GM12878 (cell line): ENCODE measurements around the gene RPL37A. TPM values are rescaled to one million over a fixed set of nuclear protein-coding genes. Genes with fewer than 3 reads are reported as not detected.

Experiments used
- ATAC-seq: fragments of 200-7000 bp; cut with Tn5 transposase; 3 replicates; pipeline ENCODE4 v1.9.1; 2020; ENCODE audit warnings: mild to moderate bottlenecking, moderate library complexity
- BruUV-seq: library from RNA; stranded (reverse); fragments of 400-500 nt; replicated peaks from 2 replicates; lab custom pipeline; 2021; lab: Mats Ljungman, UMichigan
- CTCF ChIA-PET: fragments of 300-600 bp; sonication (Branson Sonifier 250); formaldehyde crosslinking; extraction: SDS; loops from one replicate; lab custom pipeline; 2021; ENCODE audit warnings: inconsistent platforms; lab: Yijun Ruan, JAX
- POLR2A ChIA-PET: fragments of 350-600 bp; formaldehyde crosslinking; extraction: SDS; loops from one replicate; lab custom pipeline; 2021; ENCODE audit warnings: inconsistent platforms; lab: Charles Lee
- RAD21 ChIA-PET: fragments of 300-600 bp; sonication (Branson Sonifier 250); formaldehyde crosslinking; loops from one replicate; lab custom pipeline; 2023; ENCODE audit warnings: antibody characterized with exemption; ENCODE audit not compliant: unreplicated experiment; lab: Charles Lee
- SMC1A ChIA-PET: fragments of 300-600 bp; sonication (Branson Sonifier 250); formaldehyde crosslinking; loops from one replicate; lab custom pipeline; 2023; ENCODE audit not compliant: unreplicated experiment, uncharacterized antibody; lab: Charles Lee
- DNase-seq: peaks from one replicate; pipeline ENCODE4 v3.0.0-alpha.2; 2011; ENCODE audit warnings: low read depth, low spot score
- FAIRE-seq: peaks from 3 replicates; lab custom pipeline; 2011; peaks lifted over from hg19 to GRCh38; lab: Jason Lieb, UNC
- H2AFZ ChIP-seq: 2 replicates; pipeline ENCODE4 v1.6.0; 2011; ENCODE audit warnings: low read depth, low read length, control low read depth; ENCODE audit not compliant: control insufficient read depth
- H3K27ac ChIP-seq: 2 replicates; pipeline ENCODE4 v1.5.1; 2011; ENCODE audit warnings: control low read depth; ENCODE audit not compliant: control insufficient read depth, insufficient read depth
- H3K27me3 ChIP-seq, 2 experiments: replicated peaks in 1 of 2; 2 replicates each; pipeline versions ENCODE4 v1.6.0 to v1.6.1; 2011; ENCODE audit warnings: low read length in 1 of 2; ENCODE audit not compliant: control insufficient read depth in 2 of 2, insufficient read depth in 2 of 2
- H3K36me3 ChIP-seq, 2 experiments: 2 replicates each; pipeline ENCODE4 v1.5.1; 2011; ENCODE audit warnings: low read length in 1 of 2; ENCODE audit not compliant: control insufficient read depth in 2 of 2, insufficient read depth in 2 of 2
- H3K4me1 ChIP-seq: 2 replicates; pipeline ENCODE4 v1.6.1; 2011; ENCODE audit warnings: mild to moderate bottlenecking, low read length, moderate library complexity, mixed read lengths; ENCODE audit not compliant: control insufficient read depth, insufficient read depth
- H3K4me2 ChIP-seq: 2 replicates; pipeline ENCODE4 v1.6.0; 2011; ENCODE audit warnings: control low read depth; ENCODE audit not compliant: control insufficient read depth, insufficient read depth
- H3K4me3 ChIP-seq: fragments of 200-600 bp; sonication (generic); 2 replicates; pipeline ENCODE4 v1.5.1; 2016
- H3K79me2 ChIP-seq: 2 replicates; pipeline ENCODE4 v1.6.0; 2011; ENCODE audit warnings: low read length; ENCODE audit not compliant: control insufficient read depth, insufficient read depth
- H3K9ac ChIP-seq: 2 replicates; pipeline ENCODE4 v1.8.0; 2011; ENCODE audit warnings: low read length, control low read depth, mixed read lengths; ENCODE audit not compliant: control insufficient read depth, insufficient read depth
- H3K9me3 ChIP-seq: replicated peaks from 3 replicates; pipeline ENCODE4 v1.5.1; 2011; ENCODE audit warnings: mild to moderate bottlenecking, low read length; ENCODE audit not compliant: control insufficient read depth, insufficient read depth
- H4K20me1 ChIP-seq: 2 replicates; pipeline ENCODE4 v1.6.0; 2011; ENCODE audit not compliant: control insufficient read depth, insufficient read depth
- ATF7 ChIP-seq: fragments of 450-650 bp; IDR thresholded peaks from 2 replicates; pipeline ENCODE4 v1.6.1; 2016; ENCODE audit warnings: low read depth, mild to moderate bottlenecking
- FOS ChIP-seq: IDR thresholded peaks from 3 replicates; pipeline ENCODE4 v1.6.1; 2011; ENCODE audit warnings: borderline replicate concordance; ENCODE audit not compliant: insufficient read length; ENCODE audit errors: extremely low read depth
- HDGF ChIP-seq: fragments of 450-650 bp; IDR thresholded peaks from 2 replicates; pipeline ENCODE4 v1.6.1; 2016; ENCODE audit warnings: antibody characterized with exemption
- LARP7 ChIP-seq: fragments of 450-650 bp; IDR thresholded peaks from 2 replicates; pipeline ENCODE4 v1.6.1; 2017; ENCODE audit warnings: mild to moderate bottlenecking
- MXI1 ChIP-seq: fragments of 150-350 bp; IDR thresholded peaks from 2 replicates; pipeline ENCODE4 v1.6.1; 2011; ENCODE audit warnings: low read depth, mild to moderate bottlenecking, inconsistent platforms, low read length, improper control_type of control experiment
- NFXL1 ChIP-seq: fragments of 450-650 bp; IDR thresholded peaks from 2 replicates; pipeline ENCODE4 v1.6.1; 2017; ENCODE audit warnings: antibody characterized with exemption, mild to moderate bottlenecking, borderline replicate concordance
- PAX8 ChIP-seq: fragments of 450-650 bp; IDR thresholded peaks from 2 replicates; pipeline ENCODE4 v1.6.1; 2017; ENCODE audit warnings: mild to moderate bottlenecking, moderate library complexity
- RUNX3 ChIP-seq: IDR thresholded peaks from 2 replicates; pipeline ENCODE4 v1.6.1; 2012; ENCODE audit warnings: low read length, inconsistent platforms
- SMC3 ChIP-seq: IDR thresholded peaks from 2 replicates; pipeline ENCODE4 v1.6.1; 2011; ENCODE audit warnings: low read length, improper control_type of control experiment, borderline replicate concordance
- SREBF2 ChIP-seq: IDR thresholded peaks from 2 replicates; pipeline ENCODE4 v1.6.1; 2012; ENCODE audit warnings: mild to moderate bottlenecking, low read length
- SUPT20H ChIP-seq: IDR thresholded peaks from 2 replicates; pipeline ENCODE4 v1.6.1; 2011; ENCODE audit warnings: low read depth, mild to moderate bottlenecking, low read length, moderate library complexity, borderline replicate concordance; ENCODE audit not compliant: control insufficient read depth
- TCF7 ChIP-seq: IDR thresholded peaks from 2 replicates; pipeline ENCODE4 v1.6.1; 2014; ENCODE audit warnings: antibody characterized with exemption, borderline replicate concordance
- WGBS: methylation state at CpG from one replicate; pipeline ENCODE4 v1.1.6; 2016; ENCODE audit warnings: low lambda C conversion rate; ENCODE audit not compliant: insufficient replicate concordance, insufficient coverage; ENCODE audit errors: missing lambda C conversion rate; 5-methylcytosine and 5-hydroxymethylcytosine counted together
- in situ Hi-C: fragments of 300-500 bp; cut with MboI; formaldehyde crosslinking; loops from 9 replicates; pipeline ENCODE4 v1.14.3; 2018; ENCODE audit warnings: mixed read lengths
- intact Hi-C: fragments of 100-400 bp; cut with micrococcal nuclease; formaldehyde crosslinking; loops from one replicate; pipeline ENCODE4 v1.14.2; 2022; ENCODE audit not compliant: unreplicated experiment
- polyA plus RNA-seq, 11 experiments: library from polyadenylated mRNA; depleted of rRNA in 4 of 11; unstranded in 6 of 11; stranded (reverse) in 5 of 11; fragments of >200 nt; fragmentation: Nextera tagmentation in 4 of 11; fragmentation: Illumina TruSeq in 1 of 11; extraction: Ambion mirVana in 4 of 11; extraction: Trizol in 1 of 11; gene quantifications; 1 replicate in 1 of 11; 2 replicates in 10 of 11; pipeline versions ENCODE4 v1.2.1 to v1.2.3, GENCODE V29; 2011 to 2016; ENCODE audit warnings: inconsistent platforms in 2 of 11, missing spikeins in 2 of 11, low read depth in 1 of 11
- total RNA-seq, 4 experiments: library from RNA; depleted of rRNA in 3 of 4; stranded (reverse); fragments of >200 nt in 3 of 4; fragmentation: Illumina TruSeq in 1 of 4; extraction: Trizol in 1 of 4; gene quantifications; 2 replicates each; pipeline versions ENCODE4 v1.2.1 to v1.2.3, GENCODE V29; 2013 to 2021

Gene RPL37A
- total and polyA plus RNA-seq, 10 of the 15 experiments (the other 5 are each of a cell fraction or from before 2014, with no cell fraction given): 2,847 to 6,854 (median 5,110) TPM

DNA sequence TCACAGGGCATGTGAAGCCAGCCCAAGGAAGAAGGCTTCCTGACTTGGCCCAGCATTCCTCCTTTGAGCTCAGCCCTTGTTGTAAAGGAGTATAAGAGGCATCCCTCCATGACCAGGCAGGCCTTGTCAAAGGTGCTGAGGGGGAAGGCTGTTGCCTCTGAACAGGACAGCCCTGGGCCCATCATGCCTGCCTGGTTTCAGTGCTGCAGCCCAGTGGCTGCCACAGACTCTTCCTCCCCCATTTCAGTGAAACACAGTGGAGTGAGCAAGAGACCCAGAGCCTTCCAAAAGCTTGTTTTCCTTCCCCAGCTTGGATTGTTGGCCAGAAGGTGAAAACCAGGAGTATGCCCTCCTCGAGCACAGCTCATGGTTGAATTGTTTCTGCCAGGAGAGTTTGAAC, 19.9 kb upstream of the RPL37A start:
- intact Hi-C loops (no loop called here), in situ Hi-C loops (no loop called here)
- Histone ChIP-seq H2AFZ (no peak overlapping the region), H3K27me3 (no peaks in the 10 kb centered on the region), H3K79me2 (no peaks in the 10 kb centered on the region), H3K36me3 (peaks cover 2 to 4% of the 10 kb centered on the region in 2 experiments), H3K4me2 (no peak overlapping the region), H4K20me1 (no peaks in the 10 kb centered on the region), H3K4me1 (peaks cover 8% of the 10 kb centered on the region), H3K27ac (no peak overlapping the region), H3K4me3 (no peak overlapping the region), H3K9ac (no peak overlapping the region), H3K9me3 (no peaks in the 10 kb centered on the region)
- ChIA-PET CTCF (interaction anchor here (0.5 to 1.1 kb wide), 2 partner anchors 12 to 952 kb away, joined by 3 to 4 read pairs; no protein-coding TSS in a partner anchor), SMC1A (interaction anchor here (1.6 kb wide), 1 partner anchor 19 kb away, joined by 4 read pairs; the partner anchor contains the start of gene RPL37A), POLR2A (interaction anchor here (1.6 to 1.7 kb wide), 2 partner anchors 13 to 19 kb away, joined by 5 to 7 read pairs; partner anchors contain the start of gene RPL37A), RAD21 (no interaction called here)
- DNase-seq: no peak
- BruUV-seq: no TSS peak
- no peak for ATAC-seq
- TF ChIP-seq LARP7: no peak
- no peak for TF ChIP-seq RUNX3
- no peak for TF ChIP-seq FOS
- no peak for TF ChIP-seq SUPT20H
- TF ChIP-seq HDGF: no peak
- WGBS: 47% methylated on average over 1 of the region's 1 CpG
- FAIRE-seq: no peak

DNA sequence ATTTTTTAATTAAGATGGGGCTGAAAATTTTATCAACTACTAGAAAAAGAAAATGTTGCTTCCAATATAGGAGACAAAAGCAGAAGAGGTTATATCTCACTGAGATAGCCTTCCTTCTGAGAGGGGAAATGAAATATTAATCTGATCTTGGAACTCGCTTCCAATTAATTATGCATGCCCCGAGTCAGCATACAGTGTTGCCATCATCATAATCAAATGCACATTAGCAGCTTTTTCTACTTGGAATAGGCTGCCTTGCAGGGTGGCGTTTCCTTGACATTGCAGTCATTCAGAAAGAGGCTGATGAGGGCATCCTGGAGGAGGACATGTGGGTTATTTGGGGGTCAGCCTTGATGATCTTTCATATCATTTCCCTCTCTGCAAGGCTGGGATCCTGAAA, 18.4 kb upstream of the RPL37A start:
- RAD21 ChIA-PET: no interaction called here
- SMC1A ChIA-PET: no interaction called here
- POLR2A ChIA-PET: no interaction called here
- Histone ChIP-seq H3K79me2 (no peaks in the 10 kb centered on the region), H3K4me2 (no peak overlapping the region), H4K20me1 (no peaks in the 10 kb centered on the region), H3K4me1 (peaks cover 5% of the 10 kb centered on the region), H3K27me3 (no peaks in the 10 kb centered on the region), H3K9ac (no peak overlapping the region), H3K9me3 (no peaks in the 10 kb centered on the region), H2AFZ (no peak overlapping the region), H3K4me3 (no peak overlapping the region), H3K36me3 (peaks cover 2 to 4% of the 10 kb centered on the region in 2 experiments), H3K27ac (no peak overlapping the region)
- no peak for TF ChIP-seq PAX8
- TF ChIP-seq SREBF2: no peak
- no peak for TF ChIP-seq NFXL1
- TF ChIP-seq SMC3: no peak
- no peak for TF ChIP-seq ATF7
- no peak for TF ChIP-seq TCF7
- no peak for TF ChIP-seq MXI1
- in situ Hi-C loops: no loop called here
- ATAC-seq (no peak), FAIRE-seq (no peak), DNase-seq (no peak)
- intact Hi-C loops: no loop called here
- no TSS peak for BruUV-seq
- 95% methylated on average over 3 of the region's 3 CpGs for WGBS
- CTCF ChIA-PET: no interaction called here
